ENCODE data around the gene ARFGAP2.

ARFGAP2 gene

GRCh38 chr11:47148903-47149531 lies 27.7 kb downstream of the ARFGAP2 start:
- H3K27ac ChIP-seq (ENCODE audit: extremely low read depth, low read depth, low read length) = no peak overlapping the region
- H3K4me3 ChIP-seq (ENCODE audit: low read depth, low read length) = no peak overlapping the region
- no peaks in the 10 kb centered on the region for H3K4me1 ChIP-seq (ENCODE audit: control insufficient read depth, insufficient read depth, low read length)
- peaks cover 0 to 5% of the 10 kb centered on the region in 2 experiments; a peak in 1 of 3 replicates for H3K36me3 ChIP-seq (ENCODE audit: control insufficient read depth in 2 of 2, insufficient read depth in 1 of 2, low read length in 2 of 2)
- TF ChIP-seq ZNF335 (tag by site-specific recombination; conservative IDR thresholded peaks at IDR 0.05) = peak; percentile 66
- no peak for TF ChIP-seq ZNF132 (tag by site-specific recombination; IDR thresholded peaks at IDR 0.05; ENCODE audit: borderline replicate concordance)
- TF ChIP-seq SALL2 (tag by site-specific recombination; IDR thresholded peaks at IDR 0.05; ENCODE audit: borderline replicate concordance) = no peak
- TF ChIP-seq GFI1B (tag by site-specific recombination; IDR thresholded peaks at IDR 0.05) = no peak
- TF ChIP-seq ZNF280D (tag by site-specific recombination; IDR thresholded peaks at IDR 0.05) = no peak
- no peak for TF ChIP-seq ZNF133 (tag by site-specific recombination; IDR thresholded peaks at IDR 0.05)
- TF ChIP-seq ZNF157 (tag by site-specific recombination; IDR thresholded peaks at IDR 0.05) = no peak
- TF ChIP-seq ZNF324 (tag by site-specific recombination; IDR thresholded peaks at IDR 0.05) = no peak
- no peak for TF ChIP-seq ZNF768 (tag by site-specific recombination; IDR thresholded peaks at IDR 0.05)
- TF ChIP-seq ZIC2 (tag by site-specific recombination; IDR thresholded peaks at IDR 0.05) = no peak
- no peak for TF ChIP-seq ZNF785 (tag by site-specific recombination; IDR thresholded peaks at IDR 0.05)
- TF ChIP-seq ZNF184 (tag by site-specific recombination; IDR thresholded peaks at IDR 0.05) = no peak
- peak; percentile 30; the same call in 1 of the 2 replicates for TF ChIP-seq PRDM10 (tag by site-specific recombination; IDR thresholded peaks at IDR 0.05)
- no peak for TF ChIP-seq TCF7L2 (IDR thresholded peaks at IDR 0.05; ENCODE audit: borderline replicate concordance, low read depth, low read length)
- TF ChIP-seq HOXA7 (CRISPR knock-in tag; IDR thresholded peaks at IDR 0.05; ENCODE audit: borderline replicate concordance) = no peak
- ChIA-PET CTCF (interaction anchor here (0.5 to 0.8 kb wide), 2 partner anchors 15 to 219 kb away, joined by 3 to 4 read pairs; no protein-coding TSS in a partner anchor), POLR2A (interaction anchor here (0.5 kb wide), 1 partner anchor 212 kb away, joined by 8 read pairs; the partner anchor contains the start of gene CSTPP1)
- no peaks in the 10 kb centered on the region for H3K9me3 ChIP-seq (ENCODE audit: control insufficient read depth, insufficient read depth, low read depth, low read length)

- POLR2A ChIA-PET = no interaction called here
- no peaks in the 10 kb centered on the region for H3K4me1 ChIP-seq (ENCODE audit: control insufficient read depth, insufficient read depth, low read length)
- peaks cover 0 to 5% of the 10 kb centered on the region in 2 experiments; a peak in 1 of 3 replicates for H3K36me3 ChIP-seq (ENCODE audit: control insufficient read depth in 2 of 2, insufficient read depth in 1 of 2, low read length in 2 of 2)
- CTCF ChIA-PET = no interaction called here
- H3K27ac ChIP-seq (ENCODE audit: extremely low read depth, low read depth, low read length) = no peak overlapping the region
- TF ChIP-seq ZNF473 (tag by site-specific recombination; IDR thresholded peaks at IDR 0.05) (no peak), ZNF701 (tag by site-specific recombination; IDR thresholded peaks at IDR 0.05) (no peak), ZNF214 (tag by site-specific recombination; IDR thresholded peaks at IDR 0.05; ENCODE audit: borderline replicate concordance) (no peak), MEIS1 (CRISPR knock-in tag; IDR thresholded peaks at IDR 0.05; ENCODE audit: borderline replicate concordance) (no peak), ZNF202 (tag by site-specific recombination; IDR thresholded peaks at IDR 0.05; ENCODE audit: borderline replicate concordance) (no peak)
- no peaks in the 10 kb centered on the region for H3K9me3 ChIP-seq (ENCODE audit: control insufficient read depth, insufficient read depth, low read depth, low read length)
- H3K4me3 ChIP-seq (ENCODE audit: low read depth, low read length) = no peak overlapping the region
These were observed 28.4 kb downstream of the ARFGAP2 start for GRCh38 chr11:47148270-47148669.

Measured in HEK293 (cell line).